HUES64 (cell line): ENCODE measurements around the gene SHANK1.
"Not testable (repeated sequence)": the region's sequence is repeated elsewhere in the genome, so short reads cannot be mapped to it uniquely, and the experiment has no call there.

Experiments used
- H3K27ac ChIP-seq: 2 replicates; pipeline ENCODE4 v1.7.0; 2013; ENCODE audit warnings: low read depth, low read length, inconsistent platforms
- H3K27me3 ChIP-seq: 2 replicates; pipeline ENCODE4 v1.6.1; 2013; ENCODE audit warnings: mild to moderate bottlenecking, low read length; ENCODE audit not compliant: insufficient read depth
- H3K36me3 ChIP-seq: 2 replicates; pipeline ENCODE4 v1.6.1; 2013; ENCODE audit warnings: mild to moderate bottlenecking, low read length; ENCODE audit not compliant: insufficient read depth
- H3K4me1 ChIP-seq: 2 replicates; pipeline ENCODE4 v1.6.1; 2013; ENCODE audit warnings: mild to moderate bottlenecking, low read length, moderate library complexity; ENCODE audit not compliant: insufficient read depth
- H3K4me3 ChIP-seq: 2 replicates; pipeline ENCODE4 v1.5.1; 2013; ENCODE audit warnings: mild to moderate bottlenecking, low read length, moderate library complexity
- H3K9ac ChIP-seq: 2 replicates; pipeline ENCODE4 v1.6.1; 2013; ENCODE audit warnings: mild to moderate bottlenecking, low read depth, low read length
- H3K9me3 ChIP-seq: 2 replicates; pipeline ENCODE4 v1.6.1; 2013; ENCODE audit warnings: low read depth, low read length; ENCODE audit not compliant: insufficient read depth
- WGBS: fragments of 150-250, 120-280 bp; methylation state at CpG from one replicate; pipeline ENCODE4 v1.1.7; 2013; ENCODE audit warnings: missing lambda C conversion rate; 5-methylcytosine and 5-hydroxymethylcytosine counted together

The SHANK1 gene

DNA sequence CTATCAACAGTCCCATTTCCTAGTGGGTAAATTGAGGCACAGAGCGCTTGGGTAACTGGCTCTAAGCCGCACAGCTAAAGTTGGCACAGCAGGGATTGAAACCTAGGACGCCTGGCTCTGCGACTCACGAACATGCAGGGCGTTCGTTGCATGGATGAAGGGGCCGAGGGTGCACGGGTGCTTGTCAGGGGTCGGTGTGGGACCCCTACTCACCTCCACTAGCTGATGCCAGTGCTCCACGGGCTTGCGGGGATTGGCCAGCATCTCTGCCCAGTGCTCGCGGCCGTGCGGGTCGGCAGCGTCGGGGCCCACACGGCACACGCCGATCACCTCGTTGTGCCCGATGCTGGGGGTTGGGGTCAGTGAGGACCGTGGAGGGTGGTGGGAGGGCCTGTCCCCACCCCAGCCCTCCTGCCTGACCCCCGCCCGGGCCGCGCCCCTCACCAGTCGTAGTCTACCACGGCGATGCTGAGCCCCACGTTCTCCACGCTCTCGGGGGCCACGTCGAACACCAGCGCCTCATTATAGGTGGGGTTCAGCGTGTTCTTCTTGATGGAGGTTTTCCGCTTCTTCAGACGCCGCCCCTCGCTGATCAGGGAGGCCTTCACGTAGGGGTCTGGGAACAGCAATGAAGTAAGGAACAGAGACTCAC lies 94.5 kb downstream of the SHANK1 start:
- Histone ChIP-seq H3K9me3 (peaks cover 16% of the 10 kb centered on the region), H3K9ac (no peak overlapping the region), H3K27ac (no peak overlapping the region), H3K4me1 (no peaks in the 10 kb centered on the region), H3K27me3 (no peaks in the 10 kb centered on the region), H3K4me3 (no peak overlapping the region), H3K36me3 (no peaks in the 10 kb centered on the region)
- WGBS, result 93% methylated on average over 44 of the region's 44 CpGs

DNA sequence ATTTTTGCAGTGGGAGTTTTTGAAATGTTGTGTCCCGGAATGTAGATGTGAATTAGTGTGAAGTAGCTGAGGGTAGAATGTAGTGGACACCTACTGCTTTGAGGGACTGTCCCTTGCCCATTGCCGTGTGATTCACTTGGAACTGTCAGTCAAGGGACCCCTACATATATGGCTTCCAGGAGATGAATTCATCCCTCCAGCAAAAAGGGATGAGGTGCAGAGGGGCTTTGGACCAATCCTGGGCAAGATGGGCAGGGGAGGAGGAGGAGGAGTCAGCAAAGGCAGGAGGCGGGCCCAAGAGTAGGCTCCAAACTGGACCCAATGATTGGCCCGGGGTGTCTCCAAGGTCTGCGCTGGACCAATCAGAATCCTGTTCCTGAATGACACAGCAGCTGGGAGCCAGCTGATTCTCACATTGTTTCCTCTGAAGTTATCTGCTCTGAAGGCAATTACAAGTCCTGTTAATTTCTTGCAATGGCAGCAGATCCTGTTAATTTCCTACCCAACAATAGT lies 99.2 kb downstream of the SHANK1 start:
- not testable (repeated sequence) for H3K27ac ChIP-seq, H3K36me3 ChIP-seq, H3K4me1 ChIP-seq, H3K9ac ChIP-seq, H3K4me3 ChIP-seq, H3K9me3 ChIP-seq, H3K27me3 ChIP-seq
- WGBS, result 90% methylated on average over 2 of the region's 5 CpGs

DNA sequence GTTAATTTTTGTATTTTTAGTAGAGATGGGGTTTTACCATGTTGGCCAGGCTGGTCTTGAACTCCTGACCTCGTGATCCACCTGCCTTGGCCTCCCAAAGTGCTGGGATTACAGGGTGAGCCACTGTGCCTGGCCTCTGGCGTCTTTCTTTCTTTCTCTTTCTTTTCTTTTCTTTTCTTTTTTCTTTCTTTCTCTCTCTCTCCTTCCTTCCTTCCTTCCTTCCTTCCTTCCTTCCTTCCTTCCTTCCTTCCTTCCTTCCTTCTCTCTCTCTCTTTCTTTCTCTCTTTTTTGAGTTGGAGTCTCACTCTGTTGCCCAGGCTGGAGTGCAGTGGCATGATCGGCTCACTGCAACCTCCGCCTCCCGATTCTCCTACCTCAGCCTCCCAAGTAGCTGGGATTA lies 100.4 kb downstream of the SHANK1 start:
- H3K4me1 ChIP-seq, H3K4me3 ChIP-seq, H3K9me3 ChIP-seq, H3K9ac ChIP-seq, H3K27ac ChIP-seq, H3K27me3 ChIP-seq, H3K36me3 ChIP-seq: not testable (repeated sequence)
- 81% methylated on average over 5 of the region's 5 CpGs for WGBS

DNA sequence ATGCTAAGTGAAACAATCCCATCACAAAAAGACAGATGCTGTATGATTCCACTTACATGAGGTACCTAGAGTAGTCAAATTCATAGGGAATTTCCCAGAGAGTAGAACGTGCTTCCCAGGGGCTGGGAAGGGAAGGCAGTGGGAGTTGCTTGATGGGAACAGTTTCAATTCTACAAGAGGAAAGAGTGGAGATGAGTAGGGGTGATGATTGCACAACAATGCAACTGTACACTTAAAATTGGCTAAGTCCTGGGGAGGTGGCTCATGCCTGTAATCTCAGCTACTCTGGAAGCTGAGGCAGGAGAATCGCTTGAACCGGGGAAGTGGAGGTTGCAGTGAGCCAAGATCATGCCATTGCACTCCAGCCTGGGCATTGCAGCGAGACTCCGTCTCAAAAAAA lies 101.2 kb downstream of the SHANK1 start:
- H3K4me1 ChIP-seq, H3K27ac ChIP-seq, H3K9me3 ChIP-seq, H3K9ac ChIP-seq, H3K27me3 ChIP-seq, H3K4me3 ChIP-seq, H3K36me3 ChIP-seq: not testable (repeated sequence)
- WGBS, result 85% methylated on average over 4 of the region's 5 CpGs

DNA sequence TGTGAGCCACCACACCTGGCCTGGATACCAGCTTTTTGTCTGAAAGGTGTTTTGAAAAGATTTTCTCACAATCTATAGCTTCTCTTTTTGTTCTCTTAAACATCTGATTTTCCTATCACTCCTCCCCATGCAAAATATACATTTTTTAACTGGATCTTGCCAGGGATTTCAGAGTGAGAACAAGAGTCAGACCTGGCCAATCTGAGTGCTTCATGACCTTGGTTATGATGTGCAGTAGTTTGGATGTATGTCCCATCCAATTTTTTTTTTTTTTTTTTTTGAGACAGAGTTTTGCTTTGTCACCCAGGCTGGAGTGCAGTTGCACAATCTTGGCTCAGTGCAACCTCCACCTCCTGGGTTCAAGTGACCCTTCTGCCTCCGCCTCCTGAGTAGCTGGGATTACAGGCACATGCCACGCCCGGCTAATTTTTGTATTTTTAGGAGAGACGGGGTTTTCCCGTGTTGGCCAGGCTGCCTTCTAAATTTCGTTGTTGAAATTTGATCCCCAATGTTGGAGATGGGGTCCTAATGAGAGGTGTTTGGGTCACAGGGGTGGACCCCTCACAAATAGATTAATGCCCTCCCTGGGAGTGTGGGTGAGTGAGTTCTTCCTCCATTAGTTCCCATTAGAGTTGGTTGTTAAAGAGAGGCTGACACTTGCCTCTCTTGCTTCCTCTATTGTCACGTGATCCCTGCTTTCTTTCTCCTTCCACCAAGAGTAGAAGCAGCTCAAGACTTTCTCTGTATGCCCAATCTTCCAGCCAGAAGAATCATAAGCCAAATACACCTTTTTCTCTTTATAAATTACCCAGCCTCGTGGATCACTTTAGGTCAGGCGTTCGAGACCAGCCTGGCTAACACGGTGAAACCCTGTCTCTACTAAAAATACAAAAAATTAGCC lies 106.8 kb downstream of the SHANK1 start:
- H3K4me3 ChIP-seq, H3K27ac ChIP-seq, H3K9ac ChIP-seq, H3K9me3 ChIP-seq, H3K27me3 ChIP-seq, H3K36me3 ChIP-seq, H3K4me1 ChIP-seq: not testable (repeated sequence)
- 80% methylated on average over 5 of the region's 11 CpGs for WGBS
